GM12878 (cell line): Measurements from ENCODE around the gene RNF220. TPM values are rescaled to one million over a fixed set of nuclear protein-coding genes. Genes with fewer than 3 reads are reported as not detected.

Source experiments
- ATAC-seq: fragments of 200-7000 bp; cut with Tn5 transposase; 3 replicates; pipeline ENCODE4 v1.9.1; 2020; ENCODE audit warnings: mild to moderate bottlenecking, moderate library complexity
- BruUV-seq: library from RNA; stranded (reverse); fragments of 400-500 nt; replicated peaks from 2 replicates; lab custom pipeline; 2021; lab: Mats Ljungman, UMichigan
- CTCF ChIA-PET: fragments of 300-600 bp; sonication (Branson Sonifier 250); formaldehyde crosslinking; extraction: SDS; loops from one replicate; lab custom pipeline; 2021; ENCODE audit warnings: inconsistent platforms; lab: Yijun Ruan, JAX
- POLR2A ChIA-PET: fragments of 350-600 bp; formaldehyde crosslinking; extraction: SDS; loops from one replicate; lab custom pipeline; 2021; ENCODE audit warnings: inconsistent platforms; lab: Charles Lee
- RAD21 ChIA-PET: fragments of 300-600 bp; sonication (Branson Sonifier 250); formaldehyde crosslinking; loops from one replicate; lab custom pipeline; 2023; ENCODE audit warnings: antibody characterized with exemption; ENCODE audit not compliant: unreplicated experiment; lab: Charles Lee
- SMC1A ChIA-PET: fragments of 300-600 bp; sonication (Branson Sonifier 250); formaldehyde crosslinking; loops from one replicate; lab custom pipeline; 2023; ENCODE audit not compliant: unreplicated experiment, uncharacterized antibody; lab: Charles Lee
- DNase-seq: peaks from one replicate; pipeline ENCODE4 v3.0.0-alpha.2; 2011; ENCODE audit warnings: low read depth, low spot score
- FAIRE-seq: peaks from 3 replicates; lab custom pipeline; 2011; peaks lifted over from hg19 to GRCh38; lab: Jason Lieb, UNC
- H2AFZ ChIP-seq: 2 replicates; pipeline ENCODE4 v1.6.0; 2011; ENCODE audit warnings: low read depth, low read length, control low read depth; ENCODE audit not compliant: control insufficient read depth
- H3K27ac ChIP-seq: 2 replicates; pipeline ENCODE4 v1.5.1; 2011; ENCODE audit warnings: control low read depth; ENCODE audit not compliant: control insufficient read depth, insufficient read depth
- H3K27me3 ChIP-seq, 2 experiments: replicated peaks in 1 of 2; 2 replicates each; pipeline versions ENCODE4 v1.6.0 to v1.6.1; 2011; ENCODE audit warnings: low read length in 1 of 2; ENCODE audit not compliant: control insufficient read depth in 2 of 2, insufficient read depth in 2 of 2
- H3K36me3 ChIP-seq, 2 experiments: 2 replicates each; pipeline ENCODE4 v1.5.1; 2011; ENCODE audit warnings: low read length in 1 of 2; ENCODE audit not compliant: control insufficient read depth in 2 of 2, insufficient read depth in 2 of 2
- H3K4me1 ChIP-seq: 2 replicates; pipeline ENCODE4 v1.6.1; 2011; ENCODE audit warnings: mild to moderate bottlenecking, low read length, moderate library complexity, mixed read lengths; ENCODE audit not compliant: control insufficient read depth, insufficient read depth
- H3K4me2 ChIP-seq: 2 replicates; pipeline ENCODE4 v1.6.0; 2011; ENCODE audit warnings: control low read depth; ENCODE audit not compliant: control insufficient read depth, insufficient read depth
- H3K4me3 ChIP-seq: fragments of 200-600 bp; sonication (generic); 2 replicates; pipeline ENCODE4 v1.5.1; 2016
- H3K79me2 ChIP-seq: 2 replicates; pipeline ENCODE4 v1.6.0; 2011; ENCODE audit warnings: low read length; ENCODE audit not compliant: control insufficient read depth, insufficient read depth
- H3K9ac ChIP-seq: 2 replicates; pipeline ENCODE4 v1.8.0; 2011; ENCODE audit warnings: low read length, control low read depth, mixed read lengths; ENCODE audit not compliant: control insufficient read depth, insufficient read depth
- H3K9me3 ChIP-seq: replicated peaks from 3 replicates; pipeline ENCODE4 v1.5.1; 2011; ENCODE audit warnings: mild to moderate bottlenecking, low read length; ENCODE audit not compliant: control insufficient read depth, insufficient read depth
- H4K20me1 ChIP-seq: 2 replicates; pipeline ENCODE4 v1.6.0; 2011; ENCODE audit not compliant: control insufficient read depth, insufficient read depth
- BMI1 ChIP-seq: fragments of 450-650 bp; IDR thresholded peaks from 2 replicates; pipeline ENCODE4 v1.6.1; 2016; ENCODE audit warnings: mild to moderate bottlenecking, moderate library complexity, borderline replicate concordance
- CBX3 ChIP-seq: fragments of 200-600 bp; sonication (generic); IDR thresholded peaks from 2 replicates; pipeline ENCODE4 v1.6.1; 2016; ENCODE audit warnings: low read depth, borderline replicate concordance
- CEBPB ChIP-seq, 2 experiments: fragments of 150-350 bp in 1 of 2; IDR thresholded peaks; 2 replicates each; pipeline ENCODE4 v1.6.1; 2012 to 2014; ENCODE audit warnings: low read depth in 2 of 2, low read length in 2 of 2, borderline replicate concordance in 1 of 2, inconsistent platforms in 1 of 2
- SUZ12 ChIP-seq: fragments of 200-600 bp; sonication (generic); IDR thresholded peaks from one replicate; pipeline ENCODE4 v1.6.1; 2018; ENCODE audit warnings: antibody characterized with exemption, mild to moderate bottlenecking; ENCODE audit not compliant: unreplicated experiment
- ZNF217 ChIP-seq: fragments of 450-650 bp; IDR thresholded peaks from 2 replicates; pipeline ENCODE4 v1.6.1; 2017; ENCODE audit warnings: antibody characterized with exemption, mild to moderate bottlenecking
- WGBS: methylation state at CpG from one replicate; pipeline ENCODE4 v1.1.6; 2016; ENCODE audit warnings: low lambda C conversion rate; ENCODE audit not compliant: insufficient replicate concordance, insufficient coverage; ENCODE audit errors: missing lambda C conversion rate; 5-methylcytosine and 5-hydroxymethylcytosine counted together
- in situ Hi-C: fragments of 300-500 bp; cut with MboI; formaldehyde crosslinking; loops from 9 replicates; pipeline ENCODE4 v1.14.3; 2018; ENCODE audit warnings: mixed read lengths
- intact Hi-C: fragments of 100-400 bp; cut with micrococcal nuclease; formaldehyde crosslinking; loops from one replicate; pipeline ENCODE4 v1.14.2; 2022; ENCODE audit not compliant: unreplicated experiment
- polyA plus RNA-seq, 11 experiments: library from polyadenylated mRNA; depleted of rRNA in 4 of 11; unstranded in 6 of 11; stranded (reverse) in 5 of 11; fragments of >200 nt; fragmentation: Nextera tagmentation in 4 of 11; fragmentation: Illumina TruSeq in 1 of 11; extraction: Ambion mirVana in 4 of 11; extraction: Trizol in 1 of 11; gene quantifications; 1 replicate in 1 of 11; 2 replicates in 10 of 11; pipeline versions ENCODE4 v1.2.1 to v1.2.3, GENCODE V29; 2011 to 2016; ENCODE audit warnings: inconsistent platforms in 2 of 11, missing spikeins in 2 of 11, low read depth in 1 of 11
- total RNA-seq, 4 experiments: library from RNA; depleted of rRNA in 3 of 4; stranded (reverse); fragments of >200 nt in 3 of 4; fragmentation: Illumina TruSeq in 1 of 4; extraction: Trizol in 1 of 4; gene quantifications; 2 replicates each; pipeline versions ENCODE4 v1.2.1 to v1.2.3, GENCODE V29; 2013 to 2021
- TF ChIP-seq, protein P1 (sequence below), 3 experiments: IDR thresholded peaks in 2 of 3; conservative IDR thresholded peaks in 1 of 3; 2 replicates each; pipeline ENCODE4 v1.5.1; 2011; ENCODE audit warnings: low read depth in 3 of 3, low read length in 3 of 3, mild to moderate bottlenecking in 3 of 3, control low read depth in 2 of 3, moderate library complexity in 2 of 3, inconsistent platforms in 1 of 3, mixed read lengths in 1 of 3; ENCODE audit not compliant: control insufficient read depth in 2 of 3, insufficient read depth in 1 of 3; ENCODE audit errors: extremely low read depth in 1 of 3
- TF ChIP-seq, protein P2 (sequence below): fragments of 450-650 bp; IDR thresholded peaks from 2 replicates; pipeline ENCODE4 v1.6.1; 2017; ENCODE audit warnings: mild to moderate bottlenecking, moderate library complexity
- TF ChIP-seq, protein P3 (sequence below): IDR thresholded peaks from 2 replicates; pipeline ENCODE4 v1.6.1; 2011; ENCODE audit warnings: mild to moderate bottlenecking, low read depth, low read length, moderate library complexity; ENCODE audit not compliant: insufficient replicate concordance
- TF ChIP-seq, protein P4 (sequence below): IDR thresholded peaks from 2 replicates; pipeline ENCODE4 v1.6.1; 2012; ENCODE audit warnings: low read depth, low read length, improper control_type of control experiment

Gene RNF220
- total and polyA plus RNA-seq, 10 of the 15 experiments (the other 5 are each of a cell fraction or from before 2014, with no cell fraction given) = 4.6 to 84.1 (median 53.7) TPM

DNA sequence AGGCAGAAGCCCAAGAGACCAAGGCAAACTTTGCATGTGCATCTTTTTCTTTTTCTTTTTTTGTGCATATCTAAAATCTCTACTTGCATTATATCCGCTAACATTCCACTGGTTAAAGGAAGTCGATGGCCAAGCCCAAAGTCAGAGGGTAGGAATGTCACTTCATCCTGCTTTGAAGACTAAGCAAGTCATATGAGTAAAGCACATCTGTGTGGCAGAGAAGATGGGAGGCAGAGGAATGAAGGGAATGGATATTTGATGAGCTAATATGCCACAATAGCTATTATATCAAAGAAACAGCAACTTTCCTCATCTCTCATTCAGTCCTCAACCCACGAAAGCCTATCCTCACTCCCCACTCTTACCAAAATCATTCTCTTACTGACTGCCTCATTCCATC is 59.3 kb downstream of the RNF220 start:
- intact Hi-C loops = no loop called here
- H4K20me1 ChIP-seq = no peaks in the 10 kb centered on the region
- H3K36me3 ChIP-seq = no peaks in the 10 kb centered on the region
- CTCF ChIA-PET = interaction anchor here (1.4 to 1.7 kb wide), 2 partner anchors 9 to 108 kb away, joined by 3 to 4 read pairs; no protein-coding TSS in a partner anchor
- no TSS peak for BruUV-seq
- no peak overlapping the region for H3K9ac ChIP-seq
- no peaks in the 10 kb centered on the region for H3K4me1 ChIP-seq
- SMC1A ChIA-PET = interaction anchor here (0.7 kb wide), 1 partner anchor 24 kb away, joined by 3 read pairs; no protein-coding TSS in a partner anchor
- H3K4me2 ChIP-seq = no peak overlapping the region
- H2AFZ ChIP-seq = no peak overlapping the region
- no peak for TF ChIP-seq CBX3
- TF ChIP-seq, protein P1, sequence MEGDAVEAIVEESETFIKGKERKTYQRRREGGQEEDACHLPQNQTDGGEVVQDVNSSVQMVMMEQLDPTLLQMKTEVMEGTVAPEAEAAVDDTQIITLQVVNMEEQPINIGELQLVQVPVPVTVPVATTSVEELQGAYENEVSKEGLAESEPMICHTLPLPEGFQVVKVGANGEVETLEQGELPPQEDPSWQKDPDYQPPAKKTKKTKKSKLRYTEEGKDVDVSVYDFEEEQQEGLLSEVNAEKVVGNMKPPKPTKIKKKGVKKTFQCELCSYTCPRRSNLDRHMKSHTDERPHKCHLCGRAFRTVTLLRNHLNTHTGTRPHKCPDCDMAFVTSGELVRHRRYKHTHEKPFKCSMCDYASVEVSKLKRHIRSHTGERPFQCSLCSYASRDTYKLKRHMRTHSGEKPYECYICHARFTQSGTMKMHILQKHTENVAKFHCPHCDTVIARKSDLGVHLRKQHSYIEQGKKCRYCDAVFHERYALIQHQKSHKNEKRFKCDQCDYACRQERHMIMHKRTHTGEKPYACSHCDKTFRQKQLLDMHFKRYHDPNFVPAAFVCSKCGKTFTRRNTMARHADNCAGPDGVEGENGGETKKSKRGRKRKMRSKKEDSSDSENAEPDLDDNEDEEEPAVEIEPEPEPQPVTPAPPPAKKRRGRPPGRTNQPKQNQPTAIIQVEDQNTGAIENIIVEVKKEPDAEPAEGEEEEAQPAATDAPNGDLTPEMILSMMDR (IDR thresholded peaks at IDR 0.05 in 2 of 3, conservative IDR thresholded peaks at IDR 0.05 in 1 of 3; ENCODE audit: control insufficient read depth in 2 of 3, extremely low read depth in 1 of 3, insufficient read depth in 1 of 3, low read depth in 3 of 3, low read length in 3 of 3) = no peak
- TF ChIP-seq BMI1 = no peak
- TF ChIP-seq CEBPB (IDR thresholded peaks at IDR 0.05; ENCODE audit: borderline replicate concordance in 1 of 2, low read depth in 2 of 2, low read length in 2 of 2) = no peak
- TF ChIP-seq, protein P2, sequence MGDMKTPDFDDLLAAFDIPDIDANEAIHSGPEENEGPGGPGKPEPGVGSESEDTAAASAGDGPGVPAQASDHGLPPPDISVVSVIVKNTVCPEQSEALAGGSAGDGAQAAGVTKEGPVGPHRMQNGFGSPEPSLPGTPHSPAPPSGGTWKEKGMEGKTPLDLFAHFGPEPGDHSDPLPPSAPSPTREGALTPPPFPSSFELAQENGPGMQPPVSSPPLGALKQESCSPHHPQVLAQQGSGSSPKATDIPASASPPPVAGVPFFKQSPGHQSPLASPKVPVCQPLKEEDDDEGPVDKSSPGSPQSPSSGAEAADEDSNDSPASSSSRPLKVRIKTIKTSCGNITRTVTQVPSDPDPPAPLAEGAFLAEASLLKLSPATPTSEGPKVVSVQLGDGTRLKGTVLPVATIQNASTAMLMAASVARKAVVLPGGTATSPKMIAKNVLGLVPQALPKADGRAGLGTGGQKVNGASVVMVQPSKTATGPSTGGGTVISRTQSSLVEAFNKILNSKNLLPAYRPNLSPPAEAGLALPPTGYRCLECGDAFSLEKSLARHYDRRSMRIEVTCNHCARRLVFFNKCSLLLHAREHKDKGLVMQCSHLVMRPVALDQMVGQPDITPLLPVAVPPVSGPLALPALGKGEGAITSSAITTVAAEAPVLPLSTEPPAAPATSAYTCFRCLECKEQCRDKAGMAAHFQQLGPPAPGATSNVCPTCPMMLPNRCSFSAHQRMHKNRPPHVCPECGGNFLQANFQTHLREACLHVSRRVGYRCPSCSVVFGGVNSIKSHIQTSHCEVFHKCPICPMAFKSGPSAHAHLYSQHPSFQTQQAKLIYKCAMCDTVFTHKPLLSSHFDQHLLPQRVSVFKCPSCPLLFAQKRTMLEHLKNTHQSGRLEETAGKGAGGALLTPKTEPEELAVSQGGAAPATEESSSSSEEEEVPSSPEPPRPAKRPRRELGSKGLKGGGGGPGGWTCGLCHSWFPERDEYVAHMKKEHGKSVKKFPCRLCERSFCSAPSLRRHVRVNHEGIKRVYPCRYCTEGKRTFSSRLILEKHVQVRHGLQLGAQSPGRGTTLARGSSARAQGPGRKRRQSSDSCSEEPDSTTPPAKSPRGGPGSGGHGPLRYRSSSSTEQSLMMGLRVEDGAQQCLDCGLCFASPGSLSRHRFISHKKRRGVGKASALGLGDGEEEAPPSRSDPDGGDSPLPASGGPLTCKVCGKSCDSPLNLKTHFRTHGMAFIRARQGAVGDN = no peak
- no peak for TF ChIP-seq ZNF217
- no peak for TF ChIP-seq SUZ12
- TF ChIP-seq, protein P3, sequence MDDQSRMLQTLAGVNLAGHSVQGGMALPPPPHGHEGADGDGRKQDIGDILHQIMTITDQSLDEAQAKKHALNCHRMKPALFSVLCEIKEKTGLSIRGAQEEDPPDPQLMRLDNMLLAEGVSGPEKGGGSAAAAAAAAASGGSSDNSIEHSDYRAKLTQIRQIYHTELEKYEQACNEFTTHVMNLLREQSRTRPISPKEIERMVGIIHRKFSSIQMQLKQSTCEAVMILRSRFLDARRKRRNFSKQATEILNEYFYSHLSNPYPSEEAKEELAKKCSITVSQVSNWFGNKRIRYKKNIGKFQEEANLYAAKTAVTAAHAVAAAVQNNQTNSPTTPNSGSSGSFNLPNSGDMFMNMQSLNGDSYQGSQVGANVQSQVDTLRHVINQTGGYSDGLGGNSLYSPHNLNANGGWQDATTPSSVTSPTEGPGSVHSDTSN = no peak
- TF ChIP-seq, protein P4, sequence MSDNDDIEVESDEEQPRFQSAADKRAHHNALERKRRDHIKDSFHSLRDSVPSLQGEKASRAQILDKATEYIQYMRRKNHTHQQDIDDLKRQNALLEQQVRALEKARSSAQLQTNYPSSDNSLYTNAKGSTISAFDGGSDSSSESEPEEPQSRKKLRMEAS = no peak
- no peaks in the 10 kb centered on the region; a peak in 1 of 4 replicates for H3K27me3 ChIP-seq
- H3K79me2 ChIP-seq = no peaks in the 10 kb centered on the region
- no peak overlapping the region for H3K4me3 ChIP-seq
- WGBS = 0% methylated on average over 3 of the region's 3 CpGs
- DNase-seq (no peak), FAIRE-seq (no peak), ATAC-seq (no peak)
- RAD21 ChIA-PET = no interaction called here
- H3K9me3 ChIP-seq = no peaks in the 10 kb centered on the region
- no peak overlapping the region for H3K27ac ChIP-seq
- POLR2A ChIA-PET = interaction anchor here (0.6 to 1.1 kb wide), 2 partner anchors 59 to 813 kb away, joined by 3 read pairs; no protein-coding TSS in a partner anchor
- in situ Hi-C loops = no loop called here
